ENCODE data around the gene LSM4. TPM values are rescaled to one million over a fixed set of nuclear protein-coding genes. Genes with fewer than 3 reads are reported as not detected.

The LSM4 gene
- total RNA-seq, 6 donors from 2014 or later: 39.8 to 147 (median 107) TPM

DNA sequence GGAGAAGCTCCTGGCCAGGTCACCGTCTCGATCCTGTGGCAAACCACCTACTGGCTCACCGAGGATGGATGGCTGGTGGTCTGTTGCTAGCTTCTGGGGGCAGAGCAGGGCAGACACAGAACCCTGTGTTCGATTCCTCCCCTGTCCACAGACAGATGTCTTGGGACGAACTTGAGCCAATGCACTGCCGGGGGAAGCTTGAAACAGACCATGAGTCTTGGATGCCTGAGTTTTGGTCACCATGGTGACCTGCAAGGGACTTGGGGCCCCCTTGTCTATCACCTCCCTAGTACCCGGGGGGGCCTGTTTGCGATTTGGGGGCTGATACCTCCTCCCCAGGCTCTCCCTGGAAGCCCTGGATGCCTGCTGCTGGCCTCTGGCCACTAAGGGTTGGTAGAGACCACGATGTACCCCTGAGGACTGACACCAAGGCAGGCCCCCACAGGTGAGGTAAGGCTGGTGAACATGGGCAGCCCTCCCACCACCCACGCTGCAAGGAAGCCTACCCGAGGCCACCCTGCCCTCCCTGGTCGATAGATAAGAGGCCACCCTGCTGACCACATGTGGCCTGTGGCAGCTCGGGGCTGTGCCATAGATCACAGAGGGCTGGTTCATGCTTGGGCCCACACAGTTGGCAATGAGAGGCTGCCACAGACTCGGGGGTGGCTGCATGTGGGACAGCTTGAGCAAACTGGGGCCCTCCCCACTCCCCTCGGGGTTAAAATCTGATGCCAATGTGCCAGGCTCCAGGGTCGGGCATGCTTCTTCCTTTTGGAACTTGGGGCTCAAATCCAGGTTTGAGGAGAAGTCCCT lies 59.3 kb downstream of the LSM4 start:
- Histone ChIP-seq H3K4me1 (no peaks in the 10 kb centered on the region), H3K36me3 (peaks cover 7 to 60% (median 39%) of the 10 kb centered on the region in 4 donors), H3K27ac (no peak overlapping the region), H3K4me3 (no peak overlapping the region), H3K27me3 (no peaks in the 10 kb centered on the region), H3K9me3 (no peaks in the 10 kb centered on the region)
- ATAC-seq (ENCODE audit: low FRiP score in 2 of 2) (no peak), DNase-seq (no peak)
- no peak for TF ChIP-seq EP300 (IDR thresholded peaks at IDR 0.05)
- no peak for TF ChIP-seq POLR2A (IDR thresholded peaks at IDR 0.05)
- TF ChIP-seq, protein P1, sequence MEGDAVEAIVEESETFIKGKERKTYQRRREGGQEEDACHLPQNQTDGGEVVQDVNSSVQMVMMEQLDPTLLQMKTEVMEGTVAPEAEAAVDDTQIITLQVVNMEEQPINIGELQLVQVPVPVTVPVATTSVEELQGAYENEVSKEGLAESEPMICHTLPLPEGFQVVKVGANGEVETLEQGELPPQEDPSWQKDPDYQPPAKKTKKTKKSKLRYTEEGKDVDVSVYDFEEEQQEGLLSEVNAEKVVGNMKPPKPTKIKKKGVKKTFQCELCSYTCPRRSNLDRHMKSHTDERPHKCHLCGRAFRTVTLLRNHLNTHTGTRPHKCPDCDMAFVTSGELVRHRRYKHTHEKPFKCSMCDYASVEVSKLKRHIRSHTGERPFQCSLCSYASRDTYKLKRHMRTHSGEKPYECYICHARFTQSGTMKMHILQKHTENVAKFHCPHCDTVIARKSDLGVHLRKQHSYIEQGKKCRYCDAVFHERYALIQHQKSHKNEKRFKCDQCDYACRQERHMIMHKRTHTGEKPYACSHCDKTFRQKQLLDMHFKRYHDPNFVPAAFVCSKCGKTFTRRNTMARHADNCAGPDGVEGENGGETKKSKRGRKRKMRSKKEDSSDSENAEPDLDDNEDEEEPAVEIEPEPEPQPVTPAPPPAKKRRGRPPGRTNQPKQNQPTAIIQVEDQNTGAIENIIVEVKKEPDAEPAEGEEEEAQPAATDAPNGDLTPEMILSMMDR (IDR thresholded peaks at IDR 0.05): no peak
- TF ChIP-seq POLR2AphosphoS5 (IDR thresholded peaks at IDR 0.05): no peak
- 84% methylated on average over 15 of the region's 16 CpGs; no CpG with 5 or more reads in 1 of the 2 donors for WGBS, 2 donors

DNA sequence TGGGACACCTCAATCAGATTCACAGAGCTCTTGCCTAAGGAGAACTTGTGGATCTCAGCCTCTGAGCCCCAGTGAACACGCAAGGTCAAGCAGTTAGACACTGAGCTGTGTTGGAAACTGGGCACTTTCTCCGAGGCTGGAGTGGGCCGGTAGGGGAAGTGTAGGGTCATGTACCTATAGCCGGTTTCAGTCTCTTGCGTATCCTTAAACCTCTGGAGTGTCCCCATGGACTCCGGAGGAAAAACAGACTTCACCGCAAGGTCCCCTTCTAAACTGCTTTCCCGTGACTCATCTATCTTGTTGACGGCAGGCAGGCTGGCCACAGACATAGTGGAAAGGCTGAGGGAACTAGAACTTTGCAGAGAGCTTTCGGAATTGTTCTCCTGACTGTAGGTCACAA lies 60.0 kb downstream of the LSM4 start:
- TF ChIP-seq, protein P1 (IDR thresholded peaks at IDR 0.05): no peak
- TF ChIP-seq POLR2AphosphoS5 (IDR thresholded peaks at IDR 0.05): no peak
- TF ChIP-seq EP300 (IDR thresholded peaks at IDR 0.05): no peak
- TF ChIP-seq POLR2A (IDR thresholded peaks at IDR 0.05): no peak
- peaks cover 7 to 54% (median 39%) of the 10 kb centered on the region in 4 donors for H3K36me3 ChIP-seq
- WGBS, 2 donors: 94% methylated on average over 10 of the region's 10 CpGs; no CpG with 5 or more reads in 1 of the 2 donors
- no peaks in the 10 kb centered on the region for H3K4me1 ChIP-seq
- H3K4me3 ChIP-seq: no peak overlapping the region
- no peak for DNase-seq
- no peak for ATAC-seq (ENCODE audit: low FRiP score in 2 of 2)
- no peaks in the 10 kb centered on the region for H3K27me3 ChIP-seq
- H3K27ac ChIP-seq: no peak overlapping the region
- no peaks in the 10 kb centered on the region for H3K9me3 ChIP-seq

DNA sequence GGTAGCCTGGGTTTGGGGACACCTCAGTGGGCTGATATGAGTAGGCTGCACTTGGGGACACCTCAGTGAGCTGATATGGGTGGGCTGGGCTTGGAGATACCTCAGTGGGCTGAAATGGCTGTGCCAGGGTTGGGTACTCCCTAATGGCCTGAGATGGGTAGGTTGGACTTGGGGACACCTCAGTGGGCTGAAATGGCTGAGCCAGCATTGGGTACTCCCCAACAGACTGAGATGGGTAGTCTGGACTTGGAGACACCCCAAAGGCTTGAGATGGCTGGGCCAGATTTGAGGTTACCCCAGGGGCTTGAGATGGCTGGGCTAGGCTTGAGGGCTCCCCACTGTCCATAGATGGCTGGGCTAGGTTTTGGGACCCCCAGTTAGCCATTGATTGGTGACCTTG lies 60.7 kb downstream of the LSM4 start:
- no peaks in the 10 kb centered on the region for H3K4me1 ChIP-seq
- no peaks in the 10 kb centered on the region for H3K27me3 ChIP-seq
- DNase-seq (no peak), ATAC-seq (ENCODE audit: low FRiP score in 2 of 2) (no peak)
- H3K27ac ChIP-seq: no peak overlapping the region
- H3K4me3 ChIP-seq: no peak overlapping the region
- H3K36me3 ChIP-seq: peaks cover 7 to 51% (median 39%) of the 10 kb centered on the region in 4 donors
- no peaks in the 10 kb centered on the region for H3K9me3 ChIP-seq
- TF ChIP-seq POLR2AphosphoS5 (IDR thresholded peaks at IDR 0.05): no peak
- no peak for TF ChIP-seq POLR2A (IDR thresholded peaks at IDR 0.05)
- TF ChIP-seq, protein P1 (IDR thresholded peaks at IDR 0.05): no peak
- no peak for TF ChIP-seq EP300 (IDR thresholded peaks at IDR 0.05)

DNA sequence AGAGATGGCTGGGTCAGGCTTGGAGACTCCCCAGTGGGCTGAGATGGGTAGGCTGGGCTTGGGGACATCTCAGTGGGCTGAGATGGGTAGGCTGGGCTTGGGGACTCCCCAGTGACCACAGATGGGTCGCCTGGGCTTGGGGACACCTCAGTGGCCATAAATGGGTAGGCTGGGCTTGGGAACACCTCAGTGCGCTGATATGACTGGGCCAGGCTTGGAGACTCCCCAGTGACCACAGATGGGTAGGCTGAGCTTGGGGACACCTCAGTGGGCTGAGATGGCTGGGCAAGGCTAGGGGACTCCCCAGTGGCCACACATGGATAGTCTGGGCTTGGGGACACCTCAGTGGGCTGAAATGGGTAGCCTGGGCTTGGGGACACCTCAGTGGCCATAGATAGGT lies 61.4 kb downstream of the LSM4 start:
- 93 to 100% methylated on average over 1 to 2 of the region's 2 CpGs for WGBS, 2 donors
- no peak overlapping the region for H3K4me3 ChIP-seq
- no peak for DNase-seq
- no peaks in the 10 kb centered on the region for H3K27me3 ChIP-seq
- ATAC-seq (ENCODE audit: low FRiP score in 2 of 2): no peak
- no peak overlapping the region for H3K27ac ChIP-seq
- no peaks in the 10 kb centered on the region for H3K9me3 ChIP-seq
- H3K4me1 ChIP-seq: no peaks in the 10 kb centered on the region
- TF ChIP-seq POLR2AphosphoS5 (IDR thresholded peaks at IDR 0.05) (no peak), POLR2A (IDR thresholded peaks at IDR 0.05) (no peak), EP300 (IDR thresholded peaks at IDR 0.05) (no peak)
- TF ChIP-seq, protein P1 (IDR thresholded peaks at IDR 0.05): no peak
- H3K36me3 ChIP-seq: peaks cover 0 to 46% (median 33%) of the 10 kb centered on the region in 4 donors
